IPS-NIHi11 (cell line): ENCODE data around the gene OPN5.
A peak's percentile ranks its signal among the peaks of the same experiment; 100 is the strongest.

Experiments used
- DNase-seq: peaks from one replicate; pipeline ENCODE4 v3.0.0; 2012; ENCODE audit warnings: mixed read lengths, low spot score

OPN5 gene

GRCh38 chr6:47788498-47788884 lies 6.7 kb downstream of the OPN5 start:
- no peak for DNase-seq

- peak; percentile 22 for DNase-seq
Measured at GRCh38 chr6:47789553-47789952, 7.7 kb downstream of the OPN5 start.

GRCh38 chr6:47792216-47792733 lies 10.4 kb downstream of the OPN5 start:
- DNase-seq, result no peak

GRCh38 chr6:47794577-47795135 lies 12.8 kb downstream of the OPN5 start:
- no peak for DNase-seq

- no peak for DNase-seq
Measured at GRCh38 chr6:47801984-47802383, 20.2 kb downstream of the OPN5 start.

- no peak for DNase-seq
Measured at GRCh38 chr6:47804821-47805220, 23.0 kb downstream of the OPN5 start.

- DNase-seq, result no peak
Measured at GRCh38 chr6:47809873-47810272, 28.0 kb downstream of the OPN5 start.

GRCh38 chr6:47810885-47811284 lies 29.1 kb downstream of the OPN5 start:
- peak; percentile 21 for DNase-seq

GRCh38 chr6:47811443-47811842 lies 29.6 kb downstream of the OPN5 start:
- no peak for DNase-seq

GRCh38 chr6:47817749-47818148 lies 35.9 kb downstream of the OPN5 start:
- DNase-seq, result no peak

GRCh38 chr6:47819461-47819860 lies 37.6 kb downstream of the OPN5 start:
- DNase-seq, result no peak

GRCh38 chr6:47822856-47823554 lies 41.2 kb downstream of the OPN5 start:
- no peak for DNase-seq

- DNase-seq, result no peak
Measured at GRCh38 chr6:47832386-47833100, 50.7 kb downstream of the OPN5 start.

GRCh38 chr6:47834196-47834595 lies 52.4 kb downstream of the OPN5 start:
- no peak for DNase-seq

- no peak for DNase-seq
Measured at GRCh38 chr6:47836046-47836445, 54.2 kb downstream of the OPN5 start.

GRCh38 chr6:47836639-47837038 lies 54.8 kb downstream of the OPN5 start:
- no peak for DNase-seq

- DNase-seq, result no peak
Measured at GRCh38 chr6:47839645-47840044, 57.8 kb downstream of the OPN5 start.

- DNase-seq, result no peak
Measured at GRCh38 chr6:47844881-47845280, 63.0 kb downstream of the OPN5 start.

- no peak for DNase-seq
Measured at GRCh38 chr6:47846752-47847151, 64.9 kb downstream of the OPN5 start.

GRCh38 chr6:47851091-47851490 lies 69.3 kb downstream of the OPN5 start:
- DNase-seq, result no peak

GRCh38 chr6:47852727-47853126 lies 70.9 kb downstream of the OPN5 start:
- DNase-seq, result no peak

- no peak for DNase-seq
Measured at GRCh38 chr6:47853766-47854165, 71.9 kb downstream of the OPN5 start.

GRCh38 chr6:47854971-47855370 lies 73.1 kb downstream of the OPN5 start:
- no peak for DNase-seq
